ENCODE results near the gene LNX2. TPM values are rescaled to one million over a fixed set of nuclear protein-coding genes. Genes with fewer than 3 reads are reported as not detected.

The LNX2 gene
- total RNA-seq, 1 donor from 2014 or later, result 11.9 TPM

DNA sequence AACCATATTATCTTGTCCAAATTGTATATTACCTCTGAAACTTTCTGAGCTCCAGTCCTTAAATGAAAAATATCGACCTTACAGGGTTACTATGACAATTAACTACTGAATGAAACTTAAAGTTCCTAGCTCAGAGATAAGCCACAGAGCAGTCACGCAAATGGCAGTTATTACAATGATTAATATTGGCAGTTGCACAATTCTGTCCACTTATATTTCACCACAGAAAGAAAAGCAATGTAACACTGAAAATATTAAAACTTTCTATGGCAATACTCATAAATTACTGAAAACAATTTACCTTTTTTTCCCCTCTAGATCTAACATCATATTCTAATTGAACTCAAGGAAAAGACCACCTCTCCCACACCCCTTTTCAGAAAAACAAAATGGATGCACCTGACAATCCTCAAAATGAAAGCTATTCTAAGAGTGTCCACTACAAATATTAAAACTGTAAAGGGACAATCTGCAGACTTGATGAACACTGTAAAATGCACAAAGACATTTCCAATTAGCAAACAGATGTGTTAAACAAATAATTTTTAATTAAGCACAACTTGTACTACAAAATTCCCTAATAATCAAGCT is 14.6 kb downstream of the LNX2 start:
- DNase-seq, result no peak

DNA sequence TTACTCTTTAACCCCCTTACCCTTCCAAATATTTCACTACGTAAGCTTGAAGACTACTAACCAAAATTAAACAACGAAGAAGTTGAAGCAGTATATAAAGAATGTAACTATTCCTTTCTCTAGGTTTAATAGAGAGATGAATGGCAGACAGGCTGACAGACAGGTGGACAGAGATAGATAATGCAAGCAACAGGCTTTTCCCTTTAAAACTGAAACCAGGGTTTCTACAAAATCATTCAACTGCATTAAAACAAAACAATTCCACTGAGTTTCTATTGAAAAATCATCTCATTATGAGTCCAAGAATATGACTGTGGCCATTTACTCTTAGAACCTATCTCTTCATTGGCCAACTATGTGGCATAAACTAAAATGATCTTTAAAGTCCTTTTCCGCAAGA is 15.2 kb downstream of the LNX2 start:
- no peak for DNase-seq

DNA sequence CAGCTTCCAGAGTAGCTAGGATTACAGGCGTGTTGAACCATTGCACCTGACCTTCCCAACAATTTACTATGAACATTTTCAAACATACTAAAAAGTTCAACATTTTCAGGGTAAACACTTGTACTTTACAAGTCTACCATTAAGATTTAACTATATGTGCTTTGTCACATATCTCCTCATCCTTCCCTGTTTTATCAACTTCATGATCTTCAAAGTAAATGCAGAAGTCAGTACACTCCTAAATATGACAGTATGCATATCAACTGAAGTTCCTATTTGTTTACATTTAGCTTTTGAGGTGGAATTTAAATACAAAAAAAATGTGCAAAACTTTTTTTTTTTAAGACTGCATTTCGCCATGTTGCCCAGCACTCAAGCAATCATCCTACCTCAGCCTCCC is 18.5 kb downstream of the LNX2 start:
- DNase-seq, result no peak

DNA sequence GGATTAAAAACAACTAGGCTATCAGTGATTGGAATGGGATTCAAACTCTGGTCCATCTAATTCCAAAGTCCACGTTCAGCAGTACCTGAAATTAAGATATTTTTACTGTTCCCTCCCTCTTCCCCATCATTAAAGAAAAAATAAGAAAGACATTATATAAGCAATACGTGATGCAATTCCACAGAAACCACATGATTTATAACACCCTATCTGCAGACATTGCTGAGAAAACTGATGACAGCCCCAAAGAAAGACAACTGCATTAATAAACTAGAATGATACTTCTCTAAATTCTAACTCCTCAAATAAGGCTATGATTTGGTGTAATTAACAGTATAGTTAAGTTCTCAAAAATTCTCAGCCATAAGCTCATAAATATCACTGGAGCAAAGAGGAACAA is 19.1 kb downstream of the LNX2 start:
- DNase-seq, result no peak

DNA sequence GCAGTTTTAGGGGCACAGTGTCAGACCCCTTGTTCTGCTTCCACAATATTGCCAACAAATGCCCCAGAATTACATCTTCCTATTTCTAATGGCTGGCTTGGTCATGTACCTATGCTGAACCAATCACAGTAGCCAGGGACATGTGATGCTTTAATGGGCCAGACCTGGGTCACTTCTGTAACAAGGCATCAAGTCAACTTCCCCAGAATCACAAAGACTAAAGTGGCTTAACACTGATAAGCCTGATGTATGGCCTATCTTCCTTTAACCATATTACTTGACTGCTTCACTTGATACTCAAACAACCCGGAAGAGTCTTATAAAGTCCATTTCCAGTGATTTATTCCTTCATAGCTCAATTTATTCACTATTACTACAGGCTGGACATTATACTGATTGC is 19.6 kb downstream of the LNX2 start:
- DNase-seq, result no peak

DNA sequence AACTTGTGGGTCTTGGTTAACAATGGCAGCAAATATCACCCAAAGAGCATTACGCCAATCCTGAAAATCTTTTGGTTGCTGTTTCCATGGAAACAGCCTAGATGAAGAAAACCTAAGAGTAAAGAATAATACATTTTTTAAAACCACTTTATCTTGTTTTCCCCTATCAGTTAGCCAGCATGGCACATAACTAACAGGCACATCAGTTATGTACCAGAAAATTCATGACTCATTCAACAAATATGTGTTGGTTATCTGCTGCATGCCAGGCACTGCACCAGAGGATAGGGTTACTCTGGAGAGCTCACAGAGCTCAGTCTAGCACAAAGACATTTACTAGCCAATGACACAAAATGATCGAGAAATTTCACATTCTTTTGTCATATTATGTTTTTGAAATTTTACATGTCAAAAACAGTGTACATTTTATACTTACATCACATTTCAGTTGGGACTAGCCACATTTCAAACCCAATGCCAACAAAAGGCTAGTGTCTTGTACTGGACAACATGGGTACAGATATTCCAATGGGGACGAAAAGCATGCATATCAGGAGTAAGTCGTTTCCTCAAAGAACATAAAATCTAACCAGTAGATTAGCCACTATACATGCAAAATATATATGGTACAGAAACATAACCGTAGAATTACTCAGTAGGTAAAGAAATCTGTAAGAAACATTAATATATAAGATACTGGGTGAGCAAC is 20.3 kb downstream of the LNX2 start:
- DNase-seq, result no peak

DNA sequence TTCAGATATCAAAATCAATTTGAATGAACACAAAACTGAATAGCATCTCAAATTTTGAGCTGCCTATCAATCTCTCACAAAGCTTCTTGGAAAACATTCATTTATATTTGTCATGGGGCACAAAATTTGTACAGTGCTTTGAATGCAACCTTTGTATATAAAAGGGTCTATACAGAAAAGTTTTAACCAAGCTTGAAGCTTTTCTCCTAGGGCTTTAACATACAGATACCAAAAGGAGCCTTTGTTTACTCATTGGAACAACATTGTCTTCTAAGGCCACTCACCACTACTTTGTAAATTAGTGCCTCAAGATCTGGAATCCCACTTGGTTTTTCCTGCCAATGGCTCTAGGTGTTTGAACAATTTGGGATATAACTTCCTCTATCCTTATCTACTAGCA is 21.2 kb downstream of the LNX2 start:
- no peak for DNase-seq

DNA sequence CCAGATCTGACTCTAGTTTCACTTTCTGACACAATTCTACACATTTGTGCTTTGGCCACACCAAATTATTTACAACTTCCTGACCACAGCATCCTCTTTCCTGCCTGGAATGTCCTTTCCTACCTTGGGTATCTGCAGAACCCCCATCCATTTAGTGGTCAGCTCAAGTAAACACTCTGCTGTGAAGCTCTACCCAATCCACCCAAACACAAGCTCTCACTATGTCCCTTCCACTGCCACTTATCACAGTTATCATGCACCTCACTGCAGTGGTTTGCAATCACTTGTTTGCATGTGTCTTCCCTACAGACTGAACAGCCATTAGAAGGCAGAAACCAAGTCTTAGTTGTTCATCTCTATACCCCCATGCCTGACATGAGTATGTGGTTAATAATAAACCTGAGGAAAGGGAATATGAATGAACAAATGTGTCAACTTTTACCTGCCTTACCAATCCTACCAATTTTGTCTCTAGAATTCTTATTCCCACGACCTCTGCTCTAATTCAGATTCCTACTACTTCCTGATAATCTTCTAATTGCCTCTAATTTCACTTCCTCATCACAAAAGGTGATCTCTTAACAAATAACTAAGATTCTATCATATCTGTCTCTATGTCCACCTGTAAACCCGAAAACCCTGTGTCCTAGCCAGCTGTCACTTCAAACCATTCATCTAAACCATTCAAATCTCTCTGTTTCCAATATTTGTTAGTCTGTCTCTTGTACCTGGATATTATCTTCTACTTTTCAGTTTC is 25.1 kb downstream of the LNX2 start:
- no peak for DNase-seq

DNA sequence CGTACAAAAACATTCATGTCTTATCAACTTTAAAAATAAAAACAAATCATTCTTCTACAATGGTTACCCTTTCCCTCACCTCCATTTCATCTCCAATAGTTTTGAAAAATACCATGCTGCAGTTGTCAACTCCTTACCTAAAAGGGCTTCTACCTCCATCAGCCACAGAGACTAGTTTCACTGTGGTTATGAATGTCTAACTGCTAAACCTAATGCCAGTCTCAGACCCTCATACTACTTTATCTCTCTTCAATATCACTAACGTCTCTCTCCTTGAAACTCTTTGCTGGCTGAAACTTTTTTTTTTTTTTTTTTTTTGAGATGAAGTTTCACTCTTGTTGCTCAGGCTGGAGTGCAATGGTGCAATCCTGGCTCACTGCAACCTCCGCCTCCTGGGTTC is 27.1 kb downstream of the LNX2 start:
- DNase-seq, result no peak

DNA sequence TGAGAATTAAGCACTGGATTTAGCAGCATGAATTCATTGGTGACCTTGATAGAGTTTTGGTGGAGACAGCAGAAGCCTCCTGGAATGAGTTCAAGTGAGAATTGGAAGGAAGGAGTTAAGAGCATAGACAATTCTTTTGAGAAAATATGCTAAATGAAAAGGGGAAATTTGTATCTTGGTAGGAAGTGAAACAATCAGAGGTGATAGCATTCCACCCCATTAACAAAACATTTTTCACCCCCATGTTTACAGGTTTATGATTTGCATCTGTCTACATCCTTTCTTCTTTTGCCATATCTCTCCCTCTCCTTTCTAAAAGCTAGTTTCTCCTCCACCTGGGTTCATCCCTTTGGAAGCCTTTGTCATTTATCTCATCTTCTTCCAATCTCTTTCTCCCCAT is 27.5 kb downstream of the LNX2 start:
- DNase-seq, result no peak

DNA sequence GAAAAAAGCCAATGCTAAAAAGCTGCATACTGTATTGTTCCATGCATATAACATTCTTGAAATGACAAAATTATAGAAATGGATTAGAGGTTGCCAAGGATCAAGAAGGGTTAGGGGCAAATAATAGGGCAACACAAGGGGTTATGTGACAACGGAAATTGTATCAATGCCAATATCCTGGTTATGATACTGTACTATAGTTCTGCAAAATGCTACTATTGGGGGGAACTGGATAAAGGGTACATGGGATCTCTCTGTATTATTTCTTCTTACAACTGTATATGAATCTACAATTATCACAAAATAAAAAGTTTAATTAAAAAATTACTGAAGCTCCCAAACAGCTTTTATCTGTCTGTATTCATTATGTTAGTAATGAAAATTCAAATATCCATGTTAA is 31.9 kb downstream of the LNX2 start:
- DNase-seq, result no peak

DNA sequence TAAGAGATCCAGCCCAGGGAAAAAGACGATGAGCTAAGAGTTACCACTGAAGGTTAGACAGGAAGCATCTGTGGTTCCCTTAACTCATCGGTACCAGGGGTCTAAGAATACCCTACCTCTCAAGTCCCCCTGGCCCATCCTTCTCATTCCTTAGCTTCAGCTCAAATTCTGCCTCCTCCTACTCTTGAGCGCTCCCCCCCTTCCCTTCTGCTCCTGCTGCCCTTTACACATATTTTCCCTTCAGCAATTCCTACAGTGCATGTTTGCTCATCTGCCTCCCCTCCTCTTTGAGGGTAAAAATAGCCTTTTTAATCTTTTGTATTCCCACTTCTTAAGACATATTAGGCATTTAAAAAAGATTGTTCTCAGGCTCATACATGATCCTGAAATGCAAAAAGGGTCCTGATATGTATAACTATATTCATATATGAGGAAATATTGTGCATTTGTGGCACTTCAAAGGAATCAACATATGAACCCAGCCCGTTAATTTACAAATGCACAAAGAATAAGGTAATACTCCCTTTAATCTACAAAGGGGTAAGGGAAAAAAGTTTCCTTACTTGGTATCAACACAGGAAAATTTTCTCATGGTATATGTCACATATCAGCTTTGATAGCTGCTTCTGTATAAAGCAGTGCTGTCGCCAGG is 33.1 kb downstream of the LNX2 start:
- no peak for DNase-seq

DNA sequence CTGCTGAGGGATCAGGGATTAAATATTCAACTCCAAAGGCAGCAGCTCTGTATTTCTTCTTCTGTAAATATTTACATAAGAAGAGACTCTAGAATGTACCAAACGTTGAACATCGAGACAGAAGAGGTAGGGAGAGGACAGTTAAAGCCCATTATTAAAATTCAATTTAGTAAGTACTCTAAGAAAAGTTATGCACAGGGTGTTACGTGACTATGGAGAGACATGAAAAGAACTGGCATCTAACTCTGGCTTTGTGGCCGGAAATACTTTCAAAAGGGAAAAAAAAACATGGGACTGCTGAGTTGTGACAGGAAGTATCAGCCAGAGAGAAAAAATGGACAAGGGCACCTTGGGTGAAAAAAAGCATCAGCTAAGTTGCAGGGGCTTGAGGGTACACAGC is 36.7 kb downstream of the LNX2 start:
- no peak for DNase-seq

DNA sequence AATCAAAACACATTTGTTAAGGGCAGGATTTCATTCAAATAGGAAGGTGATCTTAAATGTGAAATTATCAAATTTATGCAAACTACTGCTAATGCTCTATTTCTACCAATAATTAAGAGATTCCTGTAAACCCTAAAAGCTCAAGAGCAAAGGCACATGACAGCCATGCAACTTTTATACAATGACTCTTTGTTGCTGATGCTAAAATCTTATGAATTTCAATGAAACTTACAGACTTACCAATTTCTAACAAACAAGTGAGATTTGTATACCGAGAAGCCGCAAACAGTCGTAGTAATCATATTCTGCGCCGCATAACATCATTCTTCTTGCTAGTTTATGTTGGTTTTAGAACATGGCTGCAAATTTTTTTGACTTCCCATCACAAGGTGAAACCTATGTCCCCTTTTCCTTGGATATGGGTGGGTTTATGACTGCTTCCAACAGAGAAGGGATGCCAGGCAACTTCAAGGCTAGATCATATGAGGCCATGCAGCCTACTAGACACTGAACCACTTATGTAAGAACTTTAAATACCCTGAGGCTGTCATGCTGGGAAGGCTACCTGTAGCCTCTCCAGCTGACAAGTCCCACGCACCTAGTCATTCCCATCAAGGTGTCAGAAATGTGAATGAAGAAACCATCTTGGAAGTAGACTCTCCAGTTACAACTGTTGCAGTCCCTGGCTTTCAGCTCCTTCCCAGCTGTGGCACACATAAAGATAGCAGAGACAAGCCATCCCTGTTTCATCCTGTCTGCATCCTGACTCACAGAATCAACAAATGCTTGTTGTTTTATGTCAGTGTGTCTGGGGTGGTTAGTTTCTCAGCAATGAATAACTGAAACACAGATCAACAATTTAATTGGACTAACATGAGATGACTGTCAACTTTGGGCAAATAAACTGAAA is 42.0 kb downstream of the LNX2 start:
- no peak for DNase-seq

DNA sequence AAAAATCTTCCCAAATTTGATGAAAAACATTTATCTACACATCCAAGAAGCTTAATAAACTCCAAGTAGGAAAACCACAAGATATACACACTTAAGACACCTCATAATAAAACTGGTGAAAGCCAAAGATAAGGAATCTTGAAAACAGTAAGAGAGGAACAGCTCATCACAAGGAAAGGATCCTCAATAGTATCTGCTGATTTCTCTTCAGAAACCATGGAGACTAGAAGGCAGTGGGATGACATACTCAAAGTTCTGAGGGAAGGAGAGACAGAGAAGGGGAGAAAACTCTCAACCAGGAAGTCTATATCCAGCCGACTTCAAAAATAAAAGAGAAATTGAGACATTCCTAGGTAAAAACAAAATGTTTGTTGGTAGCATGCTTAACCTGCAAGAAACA is 45.7 kb downstream of the LNX2 start:
- no peak for DNase-seq

DNA sequence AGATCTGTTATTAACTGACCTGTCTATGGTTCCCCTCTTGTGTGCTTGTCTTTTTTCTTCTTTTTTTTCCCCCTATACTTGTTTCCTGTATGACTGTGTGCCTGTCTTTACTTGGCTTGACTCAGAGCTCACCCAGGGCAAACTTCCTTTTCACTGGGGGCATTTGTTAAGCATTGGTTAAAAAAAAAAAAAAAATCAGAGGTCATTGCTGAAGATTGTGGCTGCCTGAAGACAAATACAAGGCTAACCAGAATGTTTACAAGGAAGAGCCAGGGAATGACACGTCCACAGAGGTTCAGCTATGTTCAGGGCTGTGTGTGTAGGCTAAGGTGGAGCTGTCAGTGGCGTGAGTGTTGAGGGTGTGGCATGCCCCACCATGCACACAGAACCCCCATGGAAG is 47.1 kb downstream of the LNX2 start:
- no peak for DNase-seq

DNA sequence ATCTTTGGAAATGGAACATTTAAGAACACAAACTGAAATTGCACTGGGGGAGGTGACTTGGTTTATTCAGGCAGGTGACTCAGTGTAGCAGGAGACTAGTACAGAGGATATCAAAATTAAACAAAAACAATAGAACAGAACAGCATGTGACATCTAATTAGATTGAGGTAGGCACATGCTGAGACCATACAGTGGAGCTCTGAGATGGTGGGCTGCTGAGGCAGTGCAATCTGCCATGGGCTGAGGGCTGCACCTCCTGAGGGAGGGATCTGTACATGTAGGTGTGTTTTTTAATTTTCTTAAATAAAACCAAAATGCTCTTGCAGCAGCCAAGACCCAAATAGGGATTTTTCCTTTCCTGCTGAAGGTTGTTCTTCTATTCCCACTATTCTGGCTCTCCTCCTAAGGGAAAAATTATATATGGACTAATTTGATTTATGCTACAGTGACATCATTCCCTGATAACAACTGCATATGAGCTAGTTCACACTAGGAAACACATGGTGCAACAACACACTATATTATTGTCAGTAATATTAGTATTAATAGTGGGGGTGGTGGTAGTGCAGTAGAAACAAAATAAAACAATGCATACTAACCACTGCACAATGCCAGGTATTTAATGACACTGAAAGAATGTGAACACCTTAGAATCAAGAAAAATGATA is 48.0 kb downstream of the LNX2 start:
- no peak for DNase-seq

DNA sequence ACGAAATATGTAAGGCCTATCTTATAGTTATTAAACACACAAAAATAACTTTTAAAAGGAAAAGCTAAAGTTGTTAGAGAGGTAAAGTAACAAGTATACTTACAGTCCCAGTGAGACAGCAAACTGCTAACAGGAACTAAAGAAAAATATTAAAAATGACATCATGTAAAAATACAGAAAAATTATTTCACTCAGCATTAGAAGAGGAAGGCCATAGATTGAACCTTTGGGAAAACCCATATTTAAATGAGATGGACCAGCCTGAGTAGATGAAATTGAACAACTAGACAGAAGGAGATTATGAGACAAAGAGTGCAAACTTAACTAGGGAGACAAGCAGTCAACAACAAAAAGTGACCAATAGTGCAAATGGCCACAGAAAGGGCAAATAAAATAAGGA is 49.4 kb downstream of the LNX2 start:
- no peak for DNase-seq

DNA sequence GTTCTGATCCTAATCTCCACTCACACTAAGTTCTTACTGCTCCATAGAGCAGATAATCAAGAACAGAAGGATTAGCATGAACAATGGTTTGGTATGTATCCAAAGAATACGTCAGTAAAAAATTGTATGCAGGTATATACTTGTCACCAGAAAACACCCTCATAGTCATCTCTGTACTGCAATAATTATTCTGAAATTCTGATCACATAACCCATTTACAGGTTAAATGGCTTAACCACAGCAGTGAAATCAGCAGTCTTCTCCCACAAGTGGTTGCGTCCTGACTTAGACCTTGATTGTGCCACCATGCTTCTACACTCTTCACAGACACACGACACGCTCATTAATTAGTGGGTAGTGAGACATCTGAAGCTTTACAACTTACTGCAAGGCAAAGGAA is 50.9 kb downstream of the LNX2 start:
- no peak for DNase-seq

DNA sequence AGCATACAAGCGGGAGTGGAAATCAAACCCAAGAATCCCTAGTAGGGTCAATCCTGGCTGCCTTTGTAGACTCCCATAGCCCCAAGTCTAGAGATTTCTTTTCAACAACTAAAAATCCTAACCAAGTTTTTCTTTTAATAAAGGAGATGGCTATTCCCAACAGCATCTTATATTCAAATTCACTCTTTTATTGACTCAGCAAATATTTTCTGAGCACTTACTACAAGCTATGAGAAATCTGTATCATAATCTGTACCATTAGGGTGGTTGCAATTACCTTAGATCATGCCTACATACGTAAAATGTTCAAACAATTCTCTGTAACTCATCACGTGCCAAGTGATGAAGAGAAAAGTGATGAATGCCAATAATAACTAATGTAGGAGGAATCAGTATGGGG is 54.5 kb downstream of the LNX2 start:
- DNase-seq, result no peak

DNA sequence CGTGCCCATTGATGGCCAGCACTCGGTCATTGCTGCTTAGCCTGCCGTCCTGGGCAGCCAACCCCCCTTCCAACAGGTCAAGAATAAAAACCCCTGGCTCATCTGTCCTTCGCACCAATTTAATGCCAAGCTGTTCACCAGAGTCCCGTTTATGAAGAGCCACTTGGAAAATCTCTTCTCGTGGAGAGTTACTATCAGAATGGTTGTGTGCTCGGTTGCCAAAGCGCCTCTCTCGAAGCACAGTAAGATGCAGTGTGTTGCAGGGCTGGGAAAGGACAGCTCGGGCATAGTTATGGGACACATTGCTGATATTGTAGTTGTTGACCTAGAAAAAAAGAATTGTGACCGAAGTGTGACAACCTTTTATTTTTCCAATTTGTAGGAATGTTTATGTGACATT is 57.9 kb downstream of the LNX2 start:
- no peak for DNase-seq

DNA sequence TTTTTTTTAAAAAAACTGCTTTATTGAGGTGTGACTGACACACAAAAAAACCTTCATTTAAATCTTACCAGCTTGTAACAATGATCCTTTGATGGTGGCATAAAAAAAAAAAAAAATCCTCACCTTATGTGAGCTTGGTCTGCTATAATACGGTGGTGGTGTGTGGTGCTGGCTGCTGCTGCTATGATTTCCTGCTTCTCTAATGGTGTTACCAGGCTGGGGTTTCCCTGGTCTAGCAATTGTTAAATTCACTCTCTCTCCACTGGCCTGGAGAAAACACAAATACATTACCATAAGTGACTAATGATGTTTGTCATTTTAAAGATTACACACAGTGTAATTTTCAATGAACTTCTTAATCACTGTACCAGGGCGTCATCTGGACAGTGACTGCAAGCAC is 60.6 kb downstream of the LNX2 start:
- no peak for DNase-seq
